Astrocyte (in vitro differentiated cells and primary cell): ENCODE measurements around the gene PPIL6. TPM values are rescaled to one million over a fixed set of nuclear protein-coding genes. Genes with fewer than 3 reads are reported as not detected.

Experiments used
- DNase-seq: peaks from one replicate; pipeline ENCODE4 v3.0.0-alpha.2; 2010; ENCODE audit warnings: low read depth
- FAIRE-seq: peaks from 2 replicates; lab custom pipeline; 2011; peaks lifted over from hg19 to GRCh38; lab: Jason Lieb, UNC
- H2AFZ ChIP-seq: 2 replicates; pipeline ENCODE4 v1.6.0; 2012; ENCODE audit warnings: low read depth, low read length, inconsistent platforms
- H3K27ac ChIP-seq: 2 replicates; pipeline ENCODE4 v1.5.1; 2011; ENCODE audit warnings: low read depth, low read length, inconsistent platforms
- H3K27me3 ChIP-seq: 2 replicates; pipeline ENCODE4 v1.6.0; 2011; ENCODE audit warnings: low read length, inconsistent platforms; ENCODE audit not compliant: insufficient read depth
- H3K36me3 ChIP-seq: 2 replicates; pipeline ENCODE4 v1.5.1; 2011; ENCODE audit warnings: low read length, inconsistent platforms; ENCODE audit not compliant: insufficient read depth
- H3K4me1 ChIP-seq: 2 replicates; pipeline ENCODE4 v1.5.1; 2011; ENCODE audit warnings: low read length, inconsistent platforms; ENCODE audit not compliant: insufficient read depth
- H3K4me2 ChIP-seq: 2 replicates; pipeline ENCODE4 v1.6.0; 2012; ENCODE audit warnings: low read length, inconsistent platforms
- H3K4me3 ChIP-seq: 2 replicates; pipeline ENCODE4 v1.5.1; 2011; ENCODE audit warnings: low read depth, mild to moderate bottlenecking, low read length, inconsistent platforms; ENCODE audit not compliant: insufficient read depth
- H3K79me2 ChIP-seq: 2 replicates; pipeline ENCODE4 v1.6.0; 2012; ENCODE audit warnings: mild to moderate bottlenecking, low read length, inconsistent platforms; ENCODE audit not compliant: insufficient read depth
- H3K9ac ChIP-seq: 2 replicates; pipeline ENCODE4 v1.6.0; 2012; ENCODE audit warnings: mild to moderate bottlenecking, low read length, inconsistent platforms
- H3K9me3 ChIP-seq: 2 replicates; pipeline ENCODE4 v1.5.1; 2012; ENCODE audit warnings: low read depth, mild to moderate bottlenecking, low read length, inconsistent platforms; ENCODE audit not compliant: insufficient read depth
- H4K20me1 ChIP-seq: 2 replicates; pipeline ENCODE4 v1.6.0; 2012; ENCODE audit warnings: low read length, inconsistent platforms; ENCODE audit not compliant: insufficient read depth
- H3K27ac Mint-ChIP-seq: one replicate; pipeline ENCODE4 v1.8.0; 2021; ENCODE audit warnings: mild to moderate bottlenecking, mixed read lengths; ENCODE audit not compliant: unreplicated experiment
- H3K27me3 Mint-ChIP-seq: one replicate; pipeline ENCODE4 v1.8.0; 2021; ENCODE audit warnings: low read depth, mixed read lengths; ENCODE audit not compliant: unreplicated experiment
- H3K36me3 Mint-ChIP-seq: one replicate; pipeline ENCODE4 v1.8.0; 2021; ENCODE audit warnings: low read depth, mixed read lengths; ENCODE audit not compliant: unreplicated experiment
- H3K4me1 Mint-ChIP-seq: one replicate; pipeline ENCODE4 v1.8.0; 2021; ENCODE audit warnings: low read depth, mixed read lengths; ENCODE audit not compliant: unreplicated experiment
- H3K4me3 Mint-ChIP-seq: one replicate; pipeline ENCODE4 v1.8.0; 2021; ENCODE audit warnings: mild to moderate bottlenecking, moderate library complexity, mixed read lengths; ENCODE audit not compliant: unreplicated experiment
- H3K9me3 Mint-ChIP-seq: one replicate; pipeline ENCODE4 v1.8.0; 2021; ENCODE audit warnings: mild to moderate bottlenecking, mixed read lengths; ENCODE audit not compliant: unreplicated experiment
- EZH2 ChIP-seq: IDR thresholded peaks from 2 replicates; pipeline ENCODE4 v1.6.1; 2012; ENCODE audit warnings: mild to moderate bottlenecking, low read length, inconsistent platforms; ENCODE audit not compliant: insufficient read depth
- total RNA-seq: library from RNA; stranded (reverse); gene quantifications from 2 replicates; pipeline ENCODE4 v1.2.1, GENCODE V29; 2021
- TF ChIP-seq, protein P1 (sequence below): IDR thresholded peaks from 2 replicates; pipeline ENCODE4 v1.5.1; 2011; ENCODE audit warnings: low read depth, mild to moderate bottlenecking, inconsistent platforms, low read length, moderate library complexity; ENCODE audit not compliant: insufficient read depth

Gene PPIL6
- total RNA-seq, 1 donor from 2014 or later = 1.7 TPM

DNA sequence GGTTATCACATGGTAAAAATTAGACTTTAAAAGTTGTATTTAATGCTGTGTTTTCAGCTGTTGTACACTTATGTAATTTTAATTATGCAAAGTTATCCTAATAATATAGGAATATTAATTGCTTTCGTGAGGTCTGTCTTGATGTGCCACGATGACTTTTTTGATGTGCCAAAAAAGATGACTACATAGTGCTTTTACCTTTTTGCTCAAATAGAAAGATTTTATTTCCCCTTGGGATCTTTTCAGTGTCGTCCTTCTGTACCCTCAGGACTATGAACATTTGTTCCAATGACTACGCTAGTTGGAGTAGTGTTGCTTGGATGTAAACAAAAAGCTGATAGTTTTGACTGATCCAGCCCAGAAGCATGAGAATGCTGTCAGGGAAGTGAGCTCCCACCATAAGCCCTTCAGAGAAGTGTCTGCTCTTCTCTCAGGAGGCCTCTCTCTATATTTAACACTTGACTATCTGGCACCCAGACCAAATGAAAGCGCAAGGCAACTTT, 56.9 kb downstream of the PPIL6 start:
- H3K4me1 Mint-ChIP-seq = peaks cover 21% of the 10 kb centered on the region
- Histone ChIP-seq H3K27ac (peak overlapping the region; percentile 100), H4K20me1 (peaks cover 30% of the 10 kb centered on the region), H3K4me1 (peaks cover 29% of the 10 kb centered on the region), H3K79me2 (peaks cover 37% of the 10 kb centered on the region), H3K9me3 (no peaks in the 10 kb centered on the region), H3K4me3 (peak overlapping the region; percentile 100), H3K4me2 (peak overlapping the region; percentile 88), H3K27me3 (no peaks in the 10 kb centered on the region), H3K9ac (peak overlapping the region; percentile 99), H3K36me3 (no peaks in the 10 kb centered on the region), H2AFZ (no peak overlapping the region)
- no peaks in the 10 kb centered on the region for H3K36me3 Mint-ChIP-seq
- H3K27ac Mint-ChIP-seq = peak overlapping the region; percentile 100
- H3K27me3 Mint-ChIP-seq = peaks cover 8% of the 10 kb centered on the region
- DNase-seq (no peak), FAIRE-seq (no peak)
- TF ChIP-seq EZH2 = no peak
- TF ChIP-seq, protein P1, sequence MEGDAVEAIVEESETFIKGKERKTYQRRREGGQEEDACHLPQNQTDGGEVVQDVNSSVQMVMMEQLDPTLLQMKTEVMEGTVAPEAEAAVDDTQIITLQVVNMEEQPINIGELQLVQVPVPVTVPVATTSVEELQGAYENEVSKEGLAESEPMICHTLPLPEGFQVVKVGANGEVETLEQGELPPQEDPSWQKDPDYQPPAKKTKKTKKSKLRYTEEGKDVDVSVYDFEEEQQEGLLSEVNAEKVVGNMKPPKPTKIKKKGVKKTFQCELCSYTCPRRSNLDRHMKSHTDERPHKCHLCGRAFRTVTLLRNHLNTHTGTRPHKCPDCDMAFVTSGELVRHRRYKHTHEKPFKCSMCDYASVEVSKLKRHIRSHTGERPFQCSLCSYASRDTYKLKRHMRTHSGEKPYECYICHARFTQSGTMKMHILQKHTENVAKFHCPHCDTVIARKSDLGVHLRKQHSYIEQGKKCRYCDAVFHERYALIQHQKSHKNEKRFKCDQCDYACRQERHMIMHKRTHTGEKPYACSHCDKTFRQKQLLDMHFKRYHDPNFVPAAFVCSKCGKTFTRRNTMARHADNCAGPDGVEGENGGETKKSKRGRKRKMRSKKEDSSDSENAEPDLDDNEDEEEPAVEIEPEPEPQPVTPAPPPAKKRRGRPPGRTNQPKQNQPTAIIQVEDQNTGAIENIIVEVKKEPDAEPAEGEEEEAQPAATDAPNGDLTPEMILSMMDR = no peak
- no peaks in the 10 kb centered on the region for H3K9me3 Mint-ChIP-seq
- peak overlapping the region; percentile 95 for H3K4me3 Mint-ChIP-seq

DNA sequence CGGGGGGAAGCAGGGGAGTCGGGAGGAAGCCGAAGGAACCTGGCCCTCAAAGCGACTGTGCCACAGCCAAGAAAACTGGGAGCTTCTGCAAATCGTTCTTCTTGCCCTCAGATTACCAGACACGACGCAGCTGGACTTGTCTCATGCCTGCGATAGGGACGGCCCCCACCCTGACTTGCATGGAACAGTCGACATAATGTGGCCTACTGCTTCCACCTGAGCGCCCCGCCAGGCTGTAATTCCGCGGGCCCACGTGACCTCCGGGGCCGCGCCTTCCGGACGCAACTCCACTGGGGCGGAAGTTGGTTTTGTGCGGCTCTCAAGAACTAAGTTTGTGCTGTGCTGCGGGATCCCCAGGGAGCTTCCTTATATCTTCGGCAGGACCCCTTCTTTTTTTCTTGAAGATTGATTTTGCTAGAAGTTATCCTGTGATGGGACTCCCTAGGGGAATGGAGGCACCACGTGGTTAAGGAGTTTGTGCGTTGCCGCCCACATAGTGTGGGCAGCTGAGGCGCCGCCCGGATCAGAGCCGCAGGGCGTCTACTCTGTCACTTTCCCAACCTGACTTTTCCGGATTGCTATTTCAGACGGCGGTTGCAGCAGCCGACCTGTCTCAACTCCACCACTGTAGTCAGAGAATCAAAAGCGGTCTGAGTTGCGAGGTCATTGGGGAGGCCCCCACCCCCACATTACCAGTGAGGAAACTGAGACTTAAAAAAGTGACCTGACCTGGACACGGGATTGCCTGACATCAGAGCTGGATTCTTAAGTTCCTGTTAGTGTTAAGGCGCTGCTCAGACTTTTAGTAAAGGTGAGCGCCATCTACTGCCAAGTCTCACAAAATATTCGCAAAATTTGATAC, 57.6 kb downstream of the PPIL6 start:
- Histone ChIP-seq H4K20me1 (peaks cover 37% of the 10 kb centered on the region), H3K4me3 (peak overlapping the region; percentile 100), H3K36me3 (peaks cover 2% of the 10 kb centered on the region), H3K9me3 (no peaks in the 10 kb centered on the region), H3K4me1 (peaks cover 29% of the 10 kb centered on the region), H3K27me3 (no peaks in the 10 kb centered on the region), H3K9ac (peak overlapping the region; percentile 99), H3K27ac (peak overlapping the region; percentile 100), H3K4me2 (peak overlapping the region; percentile 88), H2AFZ (peak overlapping the region; percentile 100), H3K79me2 (peaks cover 44% of the 10 kb centered on the region)
- no peak for FAIRE-seq
- peak; percentile 90 for DNase-seq
- Mint-ChIP-seq H3K9me3 (no peaks in the 10 kb centered on the region), H3K4me1 (peaks cover 21% of the 10 kb centered on the region), H3K27ac (peak overlapping the region; percentile 100), H3K36me3 (no peaks in the 10 kb centered on the region), H3K4me3 (peak overlapping the region; percentile 95), H3K27me3 (peaks cover 5% of the 10 kb centered on the region)
- TF ChIP-seq, protein P1 = peak; percentile 54
- TF ChIP-seq EZH2 = no peak
